Tibial artery (tissue), 4 donors: ENCODE results near the gene TCFL5.

Experiments
- DNase-seq, 2 donors: peaks; one replicate each; pipeline ENCODE4 v3.0.0-alpha.2; 2019
- H3K27ac ChIP-seq, 2 donors: fragments of 200-600 bp; sonication (generic) in 1 of 2; 1 replicate in 1 of 2; 2 replicates in 1 of 2; pipeline ENCODE4 v1.5.1; 2018 to 2019; ENCODE audit warnings: mild to moderate bottlenecking in 1 of 2
- H3K27me3 ChIP-seq, 2 donors: fragments of 200-600 bp; sonication (generic) in 1 of 2; one replicate each; pipeline versions ENCODE4 v1.5.1 to v1.6.0; 2016 to 2019
- H3K36me3 ChIP-seq, 3 donors: fragments of 200-600 bp; sonication (generic) in 2 of 3; one replicate each; pipeline ENCODE4 v1.5.1; 2016 to 2019; ENCODE audit warnings: mild to moderate bottlenecking in 2 of 3
- H3K4me1 ChIP-seq, 4 donors: fragments of 200-600 bp; sonication (generic) in 2 of 4; 1 replicate in 3 of 4; 2 replicates in 1 of 4; pipeline ENCODE4 v1.5.1; 2016 to 2019
- H3K4me3 ChIP-seq, 2 donors: fragments of 200-600 bp; sonication (generic) in 1 of 2; 1 replicate in 1 of 2; 2 replicates in 1 of 2; pipeline ENCODE4 v1.5.1; 2018 to 2019; ENCODE audit warnings: mild to moderate bottlenecking in 2 of 2
- H3K9me3 ChIP-seq, 3 donors: fragments of 200-600 bp; sonication (generic) in 1 of 3; one replicate each; pipeline ENCODE4 v1.5.1; 2016 to 2019
- CTCF ChIP-seq, 2 experiments: fragments of 200-600 bp in 1 of 2; fragments of 450-650 bp in 1 of 2; IDR thresholded peaks; one replicate each; pipeline ENCODE4 v1.5.1; 2017 to 2019; ENCODE audit warnings: antibody characterized with exemption in 2 of 2, mild to moderate bottlenecking in 1 of 2, moderate library complexity in 1 of 2
- intact Hi-C: fragments of 100-400 bp; cut with DNase I; formaldehyde crosslinking; loops from one replicate; pipeline ENCODE4 v1.15.0; 2023; ENCODE audit warnings: low total_unique reads

Gene TCFL5

DNA sequence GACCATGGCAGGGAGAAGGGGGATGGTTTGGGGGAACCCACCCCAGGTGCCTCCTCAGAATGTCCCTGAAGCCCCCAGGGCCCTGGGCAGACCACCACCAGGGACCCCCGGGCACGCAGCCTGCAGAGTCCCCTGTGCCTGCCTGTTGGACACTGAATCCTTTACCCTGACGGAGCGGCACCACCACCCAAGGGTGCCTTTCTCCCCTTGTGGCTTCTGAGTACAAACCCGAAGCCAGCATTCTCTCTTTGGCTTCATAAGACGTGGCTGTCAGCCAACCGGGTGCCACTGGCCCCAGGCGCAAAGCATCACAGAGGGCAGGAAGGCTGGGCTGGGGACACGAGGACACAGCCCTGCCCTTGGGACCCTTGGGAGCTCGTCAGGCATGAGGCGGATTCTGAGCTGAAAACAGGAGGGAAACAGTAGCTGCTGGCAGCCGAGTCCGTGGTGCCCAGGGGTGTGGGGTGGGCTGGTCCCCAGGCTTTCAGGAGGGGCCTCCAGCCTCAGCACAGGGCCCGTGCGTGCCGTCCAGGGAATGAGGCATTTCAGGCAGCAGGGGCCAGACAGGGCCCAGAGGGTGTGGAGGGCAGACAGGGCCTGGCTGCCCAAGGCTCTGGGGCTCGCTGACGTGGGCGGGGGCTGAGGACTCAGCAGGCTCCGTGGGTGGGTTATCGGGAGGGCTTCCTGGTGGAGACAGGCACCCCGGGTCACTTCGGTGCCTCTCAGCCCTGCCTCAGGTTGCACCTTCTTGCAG, 41.2 kb downstream of the TCFL5 start:
- intact Hi-C loops: no loop called here
- Histone ChIP-seq H3K27me3 (peaks cover 3 to 66% of the 10 kb centered on the region in 2 donors), H3K4me3 (no peak overlapping the region), H3K27ac (no peak overlapping the region), H3K4me1 (peaks cover 8 to 61% (median 37%) of the 10 kb centered on the region in 4 donors), H3K9me3 (no peaks in the 10 kb centered on the region), H3K36me3 (no peaks in the 10 kb centered on the region)
- no peak for TF ChIP-seq CTCF (IDR thresholded peaks at IDR 0.05)
- no peak for DNase-seq

- Histone ChIP-seq H3K4me1 (peaks cover 7 to 66% (median 37%) of the 10 kb centered on the region in 4 donors), H3K27me3 (peaks cover 3 to 66% of the 10 kb centered on the region in 2 donors), H3K27ac (no peak overlapping the region), H3K9me3 (no peaks in the 10 kb centered on the region), H3K4me3 (no peak overlapping the region), H3K36me3 (no peaks in the 10 kb centered on the region)
- no peak for TF ChIP-seq CTCF (IDR thresholded peaks at IDR 0.05)
- intact Hi-C loops: no loop called here
- DNase-seq: no peak
Observed at GRCh38 chr20:62819494-62820174, 42.0 kb downstream of the TCFL5 start.

GRCh38 chr20:62818592-62819493, 42.8 kb downstream of the TCFL5 start:
- no peak overlapping the region for H3K27ac ChIP-seq
- intact Hi-C loops: no loop called here
- no peak for TF ChIP-seq CTCF (IDR thresholded peaks at IDR 0.05)
- H3K9me3 ChIP-seq: no peaks in the 10 kb centered on the region
- H3K27me3 ChIP-seq: peaks cover 3 to 68% of the 10 kb centered on the region in 2 donors
- peaks cover 0 to 4% (median 3%) of the 10 kb centered on the region in 3 donors for H3K36me3 ChIP-seq
- no peak overlapping the region for H3K4me3 ChIP-seq
- DNase-seq: no peak
- peaks cover 0 to 61% (median 35%) of the 10 kb centered on the region in 4 donors for H3K4me1 ChIP-seq

DNA sequence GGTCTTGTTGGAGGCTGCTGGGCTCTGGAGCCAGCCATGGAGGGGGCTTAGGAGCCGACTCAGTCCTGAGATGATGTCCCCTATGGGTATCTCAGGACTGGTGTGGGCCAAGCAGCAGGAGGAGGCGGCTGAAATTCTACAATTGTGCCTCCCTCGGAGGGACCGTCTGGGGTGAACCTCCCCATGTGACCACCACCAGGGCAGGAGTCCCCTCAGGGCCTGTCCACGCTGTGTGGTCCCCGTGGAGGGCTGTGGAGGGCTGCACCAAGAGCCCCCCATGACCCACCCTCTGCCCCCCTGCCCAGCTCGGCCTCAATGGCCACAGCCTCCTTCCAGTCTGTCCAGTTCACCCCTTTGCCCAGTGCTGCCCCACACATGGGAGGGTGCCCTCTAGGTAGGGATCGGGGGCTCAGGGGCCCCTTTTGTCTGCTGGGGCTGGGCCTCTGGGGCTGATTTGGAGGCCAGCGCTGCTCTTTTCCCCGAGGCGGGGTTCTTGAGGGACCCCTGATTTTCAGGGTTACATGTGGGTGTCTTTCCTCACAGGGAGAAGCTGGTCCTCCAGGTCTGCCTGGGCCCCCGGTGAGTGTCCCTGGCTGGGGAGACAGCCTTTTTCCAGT, 43.5 kb downstream of the TCFL5 start:
- no peak for TF ChIP-seq CTCF (IDR thresholded peaks at IDR 0.05)
- H3K36me3 ChIP-seq: peaks cover 0 to 12% (median 8%) of the 10 kb centered on the region in 3 donors
- DNase-seq: no peak
- H3K4me1 ChIP-seq: peaks cover 0 to 61% (median 35%) of the 10 kb centered on the region in 4 donors
- H3K27ac ChIP-seq: no peak overlapping the region
- H3K9me3 ChIP-seq: no peaks in the 10 kb centered on the region
- intact Hi-C loops: no loop called here
- H3K4me3 ChIP-seq: no peak overlapping the region
- H3K27me3 ChIP-seq: peaks cover 3 to 72% of the 10 kb centered on the region in 2 donors
